Kidney (tissue), 14 donors: ENCODE results near the gene HS3ST6. TPM values are rescaled to one million over a fixed set of nuclear protein-coding genes. Genes with fewer than 3 reads are reported as not detected.
"Not testable (repeated sequence)": the region's sequence is repeated elsewhere in the genome, so short reads cannot be mapped to it uniquely, and the experiment has no call there.

ENCODE experiments used
- DNase-seq, 5 donors: peaks; one replicate each; pipeline ENCODE4 v3.0.0-alpha.2; 2013 to 2020
- FAIRE-seq: peaks from 2 replicates; lab custom pipeline; 2012; peaks lifted over from hg19 to GRCh38; lab: Jason Lieb, UNC
- H3K27ac ChIP-seq, 2 donors: one replicate each; pipeline ENCODE4 v1.7.0; 2013; ENCODE audit warnings: low read depth in 2 of 2, low read length in 2 of 2, inconsistent platforms in 1 of 2
- H3K27me3 ChIP-seq: one replicate; pipeline ENCODE4 v1.7.1; 2013; ENCODE audit warnings: low read length, inconsistent platforms; ENCODE audit not compliant: control insufficient read depth, insufficient read depth
- H3K36me3 ChIP-seq, 3 donors: one replicate each; pipeline versions ENCODE4 v1.7.0 to v1.7.1; 2013; ENCODE audit warnings: low read length in 3 of 3, control low read depth in 1 of 3, inconsistent platforms in 1 of 3; ENCODE audit not compliant: insufficient read depth in 3 of 3, control insufficient read depth in 2 of 3
- H3K4me1 ChIP-seq, 3 donors: one replicate each; pipeline versions ENCODE4 v1.7.0 to v1.7.1; 2013; ENCODE audit warnings: low read length in 3 of 3, inconsistent platforms in 1 of 3, low read depth in 1 of 3; ENCODE audit not compliant: control insufficient read depth in 2 of 3, insufficient read depth in 2 of 3
- H3K4me3 ChIP-seq, 3 donors: one replicate each; pipeline versions ENCODE4 v1.7.0 to v1.8.1; 2013; ENCODE audit warnings: low read length in 3 of 3, control low read depth in 1 of 3, inconsistent platforms in 1 of 3
- H3K9ac ChIP-seq, 3 donors: one replicate each; pipeline versions ENCODE4 v1.7.0 to v1.7.1; 2013; ENCODE audit warnings: low read length in 3 of 3, control low read depth in 1 of 3, inconsistent platforms in 1 of 3
- H3K9me3 ChIP-seq, 3 donors: one replicate each; pipeline versions ENCODE4 v1.7.0 to v1.7.1; 2013; ENCODE audit warnings: low read length in 3 of 3, control low read depth in 1 of 3, inconsistent platforms in 1 of 3; ENCODE audit not compliant: control insufficient read depth in 2 of 3, insufficient read depth in 1 of 3
- CTCF ChIP-seq: IDR thresholded peaks from 3 replicates; pipeline ENCODE4 v1.5.1; 2012; ENCODE audit warnings: mild to moderate bottlenecking, moderate library complexity, borderline replicate concordance; ENCODE audit not compliant: insufficient read depth; ENCODE audit errors: extremely low read depth
- intact Hi-C: fragments of 100-400 bp; cut with DNase I; formaldehyde crosslinking; loops from one replicate; pipeline ENCODE4 v1.11.1; 2022
- polyA plus RNA-seq: library from polyadenylated mRNA; stranded (reverse); fragments of 350-450 nt; fragmentation: Illumina TruSeq; extraction: RNeasy Lipid Tissue Mini Kit (QIAGEN cat#74804); gene quantifications from one replicate; pipeline ENCODE4 v1.2.3, GENCODE V29; 2014; ENCODE audit warnings: low read depth, low replicate concordance; ENCODE audit not compliant: insufficient read depth
- total RNA-seq: library from RNA; stranded (reverse); fragmentation: NEBNext Ultra II Directional; extraction: Animal tissue kit (Norgen Biotek cat#: 25700); gene quantifications from one replicate; pipeline ENCODE4 v1.2.1, GENCODE V29; 2021
- donor health status: control.
- donor health status: control.
- donor health status: control.
- donor health status: control.
- donor health status: control.
- donor health status: DM: yes; HTN: yes; CAD: no.
- donor health status: Normal renal cell carcinoma (clear cell type).

Gene HS3ST6
- total and polyA plus RNA-seq, 2 donors from 2014 or later, result 0.19 to 0.73 TPM

- intact Hi-C loops, result loop anchor here (10.0 kb wide), 1 partner anchor 68 kb away; no protein-coding TSS in a partner anchor
- no peaks in the 10 kb centered on the region for H3K4me1 ChIP-seq
- H3K4me3 ChIP-seq, result no peak overlapping the region
- no peaks in the 10 kb centered on the region for H3K9me3 ChIP-seq
- H3K27me3 ChIP-seq, result peaks cover 28% of the 10 kb centered on the region
- no peak overlapping the region for H3K27ac ChIP-seq
- FAIRE-seq (no peak), DNase-seq (no peak)
- no peak overlapping the region for H3K9ac ChIP-seq
- TF ChIP-seq CTCF, result no peak
- no peaks in the 10 kb centered on the region for H3K36me3 ChIP-seq
These were observed 4.1 kb upstream of the HS3ST6 start for GRCh38 chr16:1922357-1922756.

- H3K36me3 ChIP-seq, result no peaks in the 10 kb centered on the region
- intact Hi-C loops, result loop anchor here (10.0 kb wide), 1 partner anchor 66 kb away; no protein-coding TSS in a partner anchor
- no peaks in the 10 kb centered on the region for H3K9me3 ChIP-seq
- no peak overlapping the region for H3K4me3 ChIP-seq
- TF ChIP-seq CTCF, result no peak
- no peak overlapping the region for H3K27ac ChIP-seq
- no peak overlapping the region for H3K9ac ChIP-seq
- no peaks in the 10 kb centered on the region for H3K4me1 ChIP-seq
- H3K27me3 ChIP-seq, result peaks cover 32% of the 10 kb centered on the region
- FAIRE-seq (no peak), DNase-seq (peak in 2 of 5 donors; percentile 53 to 68)
These were observed 2.5 kb upstream of the HS3ST6 start for GRCh38 chr16:1920727-1921171.

GRCh38 chr16:1920122-1920521 is 1.9 kb upstream of the HS3ST6 start:
- not testable (repeated sequence) for H3K36me3 ChIP-seq, H3K9ac ChIP-seq, FAIRE-seq, H3K27ac ChIP-seq, DNase-seq, H3K4me3 ChIP-seq, H3K9me3 ChIP-seq, H3K4me1 ChIP-seq
- intact Hi-C loops, result loop anchor here (10.0 kb wide), 1 partner anchor 65 kb away; no protein-coding TSS in a partner anchor
- H3K27me3 ChIP-seq, result peaks cover 32% of the 10 kb centered on the region

GRCh38 chr16:1919327-1919998 is 1.2 kb upstream of the HS3ST6 start:
- Histone ChIP-seq H3K27me3 (peaks cover 32% of the 10 kb centered on the region), H3K4me1 (no peaks in the 10 kb centered on the region), H3K9me3 (no peaks in the 10 kb centered on the region), H3K27ac (no peak overlapping the region), H3K4me3 (no peak overlapping the region), H3K36me3 (no peaks in the 10 kb centered on the region), H3K9ac (no peak overlapping the region)
- peak in 1 of 5 donors; percentile 60 for DNase-seq
- no peak for TF ChIP-seq CTCF
- no peak for FAIRE-seq
- intact Hi-C loops, result no loop called here
